Measurements from ENCODE around the gene PLLP.

GRCh38 chr16:57208926-57209325 is 75.5 kb downstream of the PLLP start:
- TF ChIP-seq POLR2AphosphoS5 (IDR thresholded peaks at IDR 0.05; ENCODE audit: low read depth, low read length): no peak
- TF ChIP-seq REST (IDR thresholded peaks at IDR 0.05; ENCODE audit: insufficient read depth in 1 of 2, low read depth in 2 of 2, low read length in 2 of 2): no peak
- TF ChIP-seq SIN3A (IDR thresholded peaks at IDR 0.05; ENCODE audit: borderline replicate concordance, insufficient read depth, low read length): no peak

Measured in PFSK-1 (cell line).